Tibial nerve (tissue), 4 donors: ENCODE measurements around the gene MORN1. TPM values are rescaled to one million over a fixed set of nuclear protein-coding genes. Genes with fewer than 3 reads are reported as not detected.

ENCODE experiments used
- DNase-seq, 2 donors: peaks; one replicate each; pipeline ENCODE4 v3.0.0-alpha.2; 2019; ENCODE audit warnings: low spot score in 2 of 2
- H3K27ac ChIP-seq, 4 donors: fragments of 200-600 bp; sonication (generic) in 3 of 4; one replicate each; pipeline ENCODE4 v1.5.1; 2017 to 2019; ENCODE audit warnings: mild to moderate bottlenecking in 1 of 4
- H3K27me3 ChIP-seq, 2 donors: fragments of 200-600 bp; sonication (generic) in 1 of 2; one replicate each; pipeline versions ENCODE4 v1.5.1 to v1.6.0; 2017 to 2019
- H3K36me3 ChIP-seq, 3 donors: fragments of 200-600 bp; sonication (generic); one replicate each; pipeline ENCODE4 v1.5.1; 2018 to 2019
- H3K4me1 ChIP-seq, 4 donors: fragments of 200-600 bp; sonication (generic) in 3 of 4; one replicate each; pipeline ENCODE4 v1.5.1; 2017 to 2019
- H3K4me3 ChIP-seq, 4 donors: fragments of 200-600 bp; sonication (generic) in 3 of 4; one replicate each; pipeline ENCODE4 v1.5.1; 2017 to 2019; ENCODE audit warnings: mild to moderate bottlenecking in 1 of 4, moderate library complexity in 1 of 4
- H3K9me3 ChIP-seq, 4 donors: fragments of 200-600 bp; sonication (generic) in 3 of 4; one replicate each; pipeline ENCODE4 v1.5.1; 2017 to 2019
- CTCF ChIP-seq, 5 experiments: fragments of 200-600 bp in 3 of 5; fragments of 450-650 bp in 2 of 5; sonication (generic) in 3 of 5; IDR thresholded peaks; one replicate each; pipeline ENCODE4 v1.5.1; 2016 to 2019; ENCODE audit warnings: antibody characterized with exemption in 5 of 5, mild to moderate bottlenecking in 3 of 5, moderate library complexity in 2 of 5
- EP300 ChIP-seq, 2 donors: sonication (generic); formaldehyde crosslinking; IDR thresholded peaks; one replicate each; pipeline ENCODE4 v1.6.1; 2017; ENCODE audit warnings: antibody characterized with exemption in 2 of 2, mild to moderate bottlenecking in 1 of 2
- POLR2A ChIP-seq, 2 donors: fragments of 450-650 bp; IDR thresholded peaks; one replicate each; pipeline ENCODE4 v1.6.1; 2017; ENCODE audit warnings: antibody characterized with exemption in 2 of 2, mild to moderate bottlenecking in 2 of 2, moderate library complexity in 2 of 2
- WGBS, 2 donors: methylation state at CpG; one replicate each; pipeline ENCODE4 v1.1.5; 2018; 5-methylcytosine and 5-hydroxymethylcytosine counted together
- total RNA-seq, 4 donors: library from RNA; depleted of rRNA; stranded (reverse); fragments of >200 nt; gene quantifications; one replicate each; pipeline ENCODE4 v1.1.0, GENCODE V29; 2016

Gene MORN1
- total RNA-seq, 4 donors from 2014 or later = 8.7 to 21.9 (median 16.1) TPM

- Histone ChIP-seq H3K27ac (no peak overlapping the region), H3K4me1 (no peaks in the 10 kb centered on the region), H3K9me3 (peaks cover 0 to 12% (median 0%) of the 10 kb centered on the region in 4 donors), H3K27me3 (peaks cover 0 to 91% of the 10 kb centered on the region in 2 donors), H3K4me3 (no peak overlapping the region), H3K36me3 (no peaks in the 10 kb centered on the region)
- DNase-seq = no peak
- 79 to 83% methylated on average over 17 of the region's 20 CpGs for WGBS, 2 donors
- TF ChIP-seq EP300 (IDR thresholded peaks at IDR 0.05) (no peak), POLR2A (IDR thresholded peaks at IDR 0.05) (no peak), CTCF (IDR thresholded peaks at IDR 0.05) (no peak)
Measured at GRCh38 chr1:2429780-2430591, 38.6 kb upstream of the MORN1 start.

- Histone ChIP-seq H3K4me1 (no peaks in the 10 kb centered on the region), H3K36me3 (no peaks in the 10 kb centered on the region), H3K27ac (no peak overlapping the region), H3K27me3 (peaks cover 0 to 85% of the 10 kb centered on the region in 2 donors), H3K4me3 (no peak overlapping the region), H3K9me3 (peaks cover 0 to 14% (median 0%) of the 10 kb centered on the region in 4 donors)
- no peak for DNase-seq
- 89 to 90% methylated on average over 23 to 28 of the region's 28 CpGs for WGBS, 2 donors
- TF ChIP-seq POLR2A (IDR thresholded peaks at IDR 0.05) (no peak), EP300 (IDR thresholded peaks at IDR 0.05) (no peak), CTCF (IDR thresholded peaks at IDR 0.05) (no peak)
Measured at GRCh38 chr1:2428490-2428889, 37.1 kb upstream of the MORN1 start.

- 78 to 80% methylated on average over 1 to 7 of the region's 10 CpGs for WGBS, 2 donors
- Histone ChIP-seq H3K27ac (no peak overlapping the region), H3K27me3 (peaks cover 0 to 82% of the 10 kb centered on the region in 2 donors), H3K36me3 (no peaks in the 10 kb centered on the region), H3K4me3 (no peak overlapping the region), H3K4me1 (no peaks in the 10 kb centered on the region), H3K9me3 (peaks cover 0 to 19% (median 0%) of the 10 kb centered on the region in 4 donors)
- no peak for DNase-seq
- TF ChIP-seq CTCF (IDR thresholded peaks at IDR 0.05) = no peak
- no peak for TF ChIP-seq EP300 (IDR thresholded peaks at IDR 0.05)
- no peak for TF ChIP-seq POLR2A (IDR thresholded peaks at IDR 0.05)
Measured at GRCh38 chr1:2427976-2428375, 36.6 kb upstream of the MORN1 start.

GRCh38 chr1:2427051-2427450, 35.7 kb upstream of the MORN1 start:
- no peaks in the 10 kb centered on the region for H3K36me3 ChIP-seq
- no peaks in the 10 kb centered on the region for H3K4me1 ChIP-seq
- H3K27ac ChIP-seq = no peak overlapping the region

More at GRCh38 chr1:2427051-2427450, 35.7 kb upstream of the MORN1 start:
- Histone ChIP-seq H3K9me3 (peaks cover 0 to 28% (median 0%) of the 10 kb centered on the region in 4 donors), H3K4me3 (no peak overlapping the region), H3K27me3 (peaks cover 0 to 82% of the 10 kb centered on the region in 2 donors)
- WGBS, 2 donors = 81 to 83% methylated on average over 16 to 18 of the region's 18 CpGs
- TF ChIP-seq EP300 (IDR thresholded peaks at IDR 0.05) = no peak
- TF ChIP-seq CTCF (IDR thresholded peaks at IDR 0.05) = no peak
- TF ChIP-seq POLR2A (IDR thresholded peaks at IDR 0.05) = no peak
- DNase-seq = no peak
